Measurements from ENCODE around the gene SCTR. TPM values are rescaled to one million over a fixed set of nuclear protein-coding genes. Genes with fewer than 3 reads are reported as not detected.
A peak's percentile ranks its signal among the peaks of the same experiment; 100 is the strongest.

The SCTR gene
- total RNA-seq, 2 experiments from 2014 or later: not detected

DNA sequence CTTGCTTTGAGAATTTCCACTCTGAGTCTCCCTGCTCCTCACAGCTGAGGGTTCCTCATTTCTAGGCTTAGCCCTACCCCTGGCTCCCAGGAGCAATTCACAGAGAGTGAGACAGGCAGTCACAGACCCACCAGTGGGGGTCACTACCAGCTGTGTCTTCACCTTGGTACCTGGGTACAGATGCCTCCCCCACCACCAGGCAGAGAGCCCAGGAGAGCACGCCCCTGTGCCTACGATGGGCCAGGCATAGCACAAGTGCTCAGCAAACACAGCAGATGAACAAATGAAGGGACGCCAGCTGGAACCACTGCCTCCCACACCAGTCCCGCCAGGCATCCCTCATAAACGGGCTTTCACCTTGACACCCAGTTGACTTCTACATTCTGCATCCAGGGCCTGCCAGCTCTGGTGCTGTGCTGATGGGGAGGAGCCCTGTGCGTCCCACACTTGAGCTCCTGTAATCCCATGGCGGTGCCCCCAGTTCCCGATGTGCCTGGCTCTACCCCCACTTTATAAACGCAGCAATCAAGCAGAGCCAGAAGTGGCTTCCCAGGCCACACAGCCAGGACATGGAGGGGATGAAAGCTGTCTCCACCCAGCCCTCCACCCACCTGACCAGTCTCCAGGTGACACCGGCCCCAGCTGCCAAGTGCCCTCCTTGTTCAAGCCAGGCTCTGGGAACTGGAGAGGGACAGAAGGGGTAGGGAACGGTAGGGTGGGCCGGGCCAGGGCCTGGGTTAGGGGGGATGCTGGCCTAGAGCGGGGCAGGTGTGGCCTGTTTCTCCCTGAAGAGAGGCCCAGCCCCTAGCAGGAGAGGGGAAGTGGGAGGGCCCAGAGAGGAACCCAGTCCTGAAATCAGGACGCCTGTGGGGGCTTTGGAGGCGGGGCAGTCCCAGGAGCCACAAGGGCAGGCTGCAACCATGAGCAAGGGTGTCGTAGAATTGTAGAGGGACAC is 42.5 kb downstream of the SCTR start:
- ChIA-PET POLR2A (no interaction called here), CTCF (interaction anchor here (0.9 kb wide), 1 partner anchor 19 kb away, joined by 3 read pairs; no protein-coding TSS in a partner anchor)
- Mint-ChIP-seq H3K27me3 (no peaks in the 10 kb centered on the region), H3K27ac (no peak overlapping the region), H3K9me3 (no peaks in the 10 kb centered on the region), H3K36me3 (ENCODE audit: low read depth) (no peaks in the 10 kb centered on the region), H3K4me3 (no peak overlapping the region), H3K4me1 (no peaks in the 10 kb centered on the region)
- no peak for DNase-seq

DNA sequence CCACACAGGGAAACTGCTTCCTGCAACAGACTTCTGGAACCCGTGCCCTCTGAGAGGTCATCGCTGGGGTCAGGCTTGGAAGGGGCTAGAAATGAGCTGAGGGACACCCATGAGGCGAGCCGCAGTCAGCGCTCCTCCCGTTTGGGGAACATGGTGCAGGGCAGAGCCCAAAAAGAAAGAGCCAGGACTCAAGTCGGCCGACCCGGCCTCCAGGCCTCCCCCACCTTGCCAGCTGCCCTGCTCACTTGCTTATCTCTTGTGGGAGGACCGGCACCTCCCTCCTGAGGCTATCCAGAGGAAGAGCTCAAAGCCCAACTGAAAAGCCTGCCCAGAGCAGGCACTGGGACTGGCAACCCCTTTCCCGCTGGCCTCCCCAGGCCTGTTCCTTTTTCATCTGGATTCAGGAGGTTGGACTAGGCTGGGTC is 43.6 kb downstream of the SCTR start:
- POLR2A ChIA-PET: interaction anchor here (0.6 kb wide), 1 partner anchor 84 kb away, joined by 3 read pairs; no protein-coding TSS in a partner anchor
- Mint-ChIP-seq H3K36me3 (ENCODE audit: low read depth) (no peaks in the 10 kb centered on the region), H3K9me3 (no peaks in the 10 kb centered on the region), H3K4me1 (no peaks in the 10 kb centered on the region), H3K27ac (no peak overlapping the region), H3K4me3 (no peak overlapping the region), H3K27me3 (no peaks in the 10 kb centered on the region)
- no peak for DNase-seq
- CTCF ChIA-PET: interaction anchor here (0.9 kb wide), 1 partner anchor 18 kb away, joined by 3 read pairs; no protein-coding TSS in a partner anchor

DNA sequence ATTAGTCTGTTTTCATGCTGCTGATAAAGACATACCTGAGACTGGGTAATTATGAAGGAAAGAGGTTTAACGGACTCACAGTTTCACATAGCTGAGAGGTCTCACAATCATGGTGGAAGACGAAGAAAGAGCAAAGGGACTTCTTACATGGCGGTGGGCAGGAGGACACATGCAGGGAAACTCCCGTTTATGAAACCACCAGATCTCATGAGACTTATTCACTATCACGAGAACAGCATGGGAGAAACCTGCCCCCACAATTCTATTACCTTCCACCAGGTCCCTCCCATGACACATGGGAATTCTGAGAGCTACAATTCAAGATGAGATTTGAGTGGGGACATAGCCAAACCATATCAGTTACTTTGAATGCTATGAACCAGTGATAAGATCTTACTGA is 44.1 kb downstream of the SCTR start:
- Mint-ChIP-seq H3K4me3 (no peak overlapping the region), H3K27ac (no peak overlapping the region), H3K27me3 (no peaks in the 10 kb centered on the region), H3K9me3 (no peaks in the 10 kb centered on the region), H3K4me1 (no peaks in the 10 kb centered on the region), H3K36me3 (ENCODE audit: low read depth) (no peaks in the 10 kb centered on the region)
- ChIA-PET POLR2A (no interaction called here), CTCF (no interaction called here)
- no peak for DNase-seq

DNA sequence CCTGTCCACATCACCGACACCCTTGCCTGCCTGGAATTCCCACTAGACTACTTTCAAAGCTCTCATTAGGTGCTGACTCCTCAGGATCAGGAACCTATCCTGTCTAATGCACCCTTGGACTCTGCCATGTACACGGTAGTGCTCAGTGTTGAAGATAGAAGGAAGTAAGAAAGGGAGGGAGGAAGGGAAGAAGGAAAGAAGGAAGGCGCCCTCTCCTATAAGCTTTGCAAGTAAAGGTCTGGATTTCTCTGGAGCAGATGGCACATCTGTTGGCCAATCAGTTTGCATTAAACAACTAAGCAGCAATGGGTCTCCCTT is 45.3 kb downstream of the SCTR start:
- DNase-seq: no peak
- ChIA-PET POLR2A (interaction anchor here (0.6 kb wide), 1 partner anchor 223 kb away, joined by 3 read pairs; no protein-coding TSS in a partner anchor), CTCF (interaction anchor here (1.7 kb wide), 1 partner anchor 73 kb away, joined by 5 read pairs; no protein-coding TSS in a partner anchor)
- Mint-ChIP-seq H3K4me3 (no peak overlapping the region), H3K36me3 (ENCODE audit: low read depth) (no peaks in the 10 kb centered on the region), H3K4me1 (no peaks in the 10 kb centered on the region), H3K9me3 (no peaks in the 10 kb centered on the region), H3K27me3 (no peaks in the 10 kb centered on the region), H3K27ac (no peak overlapping the region)

DNA sequence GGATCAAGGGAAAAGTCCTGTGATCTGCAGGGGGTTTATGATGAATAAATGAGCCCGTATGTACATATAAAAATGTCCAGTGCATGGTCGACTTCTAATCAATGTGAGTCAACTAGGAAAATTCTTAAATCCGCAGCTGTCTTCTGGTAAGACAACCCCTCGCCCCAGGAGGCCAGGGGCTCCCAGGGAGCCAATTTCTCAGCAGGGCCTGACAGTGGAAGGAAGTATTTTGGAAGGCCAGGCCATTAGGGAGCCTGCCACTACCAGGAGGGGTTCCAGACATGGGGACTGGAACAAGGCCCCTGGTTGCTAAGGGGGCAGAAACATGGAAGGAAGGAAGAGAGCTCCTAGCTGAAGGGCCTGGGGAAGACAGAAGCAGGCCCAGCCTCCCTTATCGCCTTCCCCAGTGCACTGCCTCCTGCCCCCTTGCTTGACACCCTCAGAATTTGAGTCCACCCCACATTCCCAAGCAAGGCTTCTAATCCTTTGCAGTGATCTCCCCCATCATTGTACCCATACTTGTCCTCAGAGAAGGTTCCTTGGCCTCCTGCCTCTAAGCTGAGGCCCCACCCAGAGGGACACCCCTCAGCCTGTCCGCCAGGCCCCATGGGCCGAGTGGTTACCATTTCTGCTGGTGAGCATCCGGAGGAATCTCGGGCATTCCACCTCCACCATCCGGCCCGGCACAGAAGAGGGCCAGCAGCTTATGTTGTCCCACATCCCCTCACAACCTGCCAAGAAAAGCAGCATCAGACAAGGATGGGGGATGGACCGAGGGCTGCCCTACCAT is 45.9 kb downstream of the SCTR start:
- no peak for DNase-seq
- ChIA-PET POLR2A (interaction anchor here (0.6 kb wide), 2 partner anchors 53 to 223 kb away, joined by 3 read pairs; no protein-coding TSS in a partner anchor), CTCF (interaction anchor here (1.7 kb wide), 1 partner anchor 72 kb away, joined by 5 read pairs; no protein-coding TSS in a partner anchor)
- H3K4me3 Mint-ChIP-seq: no peak overlapping the region
- no peaks in the 10 kb centered on the region for H3K36me3 Mint-ChIP-seq (ENCODE audit: low read depth)
- no peak overlapping the region for H3K27ac Mint-ChIP-seq
- no peaks in the 10 kb centered on the region for H3K9me3 Mint-ChIP-seq
- H3K4me1 Mint-ChIP-seq: no peaks in the 10 kb centered on the region
- no peaks in the 10 kb centered on the region for H3K27me3 Mint-ChIP-seq

DNA sequence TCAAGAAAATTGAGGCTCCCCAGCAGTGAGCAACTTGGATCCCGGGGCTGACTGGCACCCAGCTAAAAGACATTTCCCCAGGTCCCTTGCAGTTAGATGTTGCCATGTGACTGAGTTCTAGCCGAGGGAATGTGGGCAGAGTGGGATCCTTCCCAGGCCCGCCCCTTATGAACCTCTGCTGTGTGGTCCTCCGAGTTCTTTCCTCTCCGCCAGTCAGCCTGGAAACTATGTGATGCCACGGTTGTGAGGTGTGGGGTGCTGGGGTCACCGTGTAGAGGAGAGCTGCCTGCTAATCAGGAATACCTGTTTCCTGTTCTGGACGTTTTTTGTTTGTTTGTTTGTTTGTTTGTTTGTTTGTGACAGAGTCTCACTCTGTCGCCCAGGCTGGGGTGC is 47.2 kb downstream of the SCTR start:
- H3K27me3 Mint-ChIP-seq: no peaks in the 10 kb centered on the region
- ChIA-PET CTCF (interaction anchor here (1.1 kb wide), 1 partner anchor 11 kb away, joined by 3 read pairs; no protein-coding TSS in a partner anchor), POLR2A (no interaction called here)
- H3K27ac Mint-ChIP-seq: no peak overlapping the region
- H3K36me3 Mint-ChIP-seq (ENCODE audit: low read depth): no peaks in the 10 kb centered on the region
- H3K9me3 Mint-ChIP-seq: no peaks in the 10 kb centered on the region
- no peak for DNase-seq
- H3K4me3 Mint-ChIP-seq: no peak overlapping the region
- H3K4me1 Mint-ChIP-seq: no peaks in the 10 kb centered on the region

DNA sequence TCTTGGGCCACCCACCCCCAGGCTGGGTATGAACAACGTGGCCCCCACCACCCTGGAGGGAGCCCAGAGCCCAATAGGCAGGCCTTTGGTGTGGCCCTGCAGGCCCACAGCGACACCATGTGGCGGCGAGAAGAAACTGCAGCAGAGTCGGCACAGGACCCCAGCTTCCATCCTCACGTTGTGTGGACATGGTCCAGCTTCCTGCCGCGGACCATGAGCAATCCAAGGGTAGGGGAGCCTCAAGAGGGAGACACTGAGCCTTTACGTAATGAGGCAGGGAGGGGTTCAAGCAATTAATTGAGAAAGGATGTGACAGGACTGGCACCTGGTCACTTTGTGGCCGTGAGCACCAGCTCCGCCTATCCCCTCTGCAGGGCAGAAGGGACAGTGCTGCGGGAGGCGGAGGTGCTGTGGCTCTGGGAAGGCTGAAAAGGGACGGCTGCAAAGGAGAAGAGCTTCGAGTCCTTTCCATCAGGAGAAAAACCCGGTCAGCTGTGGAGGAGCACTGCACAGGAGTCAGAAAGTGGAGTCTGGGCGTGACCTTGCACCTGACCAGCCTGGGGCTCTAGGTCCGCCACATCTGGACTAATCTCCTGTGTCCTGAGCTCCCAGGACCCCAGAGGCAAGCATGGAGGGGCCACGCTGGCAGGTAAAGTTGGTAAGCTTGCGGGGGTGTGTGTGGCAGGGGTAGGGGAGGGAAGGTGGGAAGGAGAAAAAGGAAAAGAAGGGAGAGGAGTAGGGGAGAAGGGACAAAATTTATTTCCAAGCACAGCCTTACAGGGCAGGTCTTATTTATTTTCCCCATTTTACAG is 47.8 kb downstream of the SCTR start:
- CTCF ChIA-PET: interaction anchor here (0.6 to 1.2 kb wide), 3 partner anchors 11 to 592 kb away, joined by 3 to 4 read pairs (median 3); no protein-coding TSS in a partner anchor

DNA sequence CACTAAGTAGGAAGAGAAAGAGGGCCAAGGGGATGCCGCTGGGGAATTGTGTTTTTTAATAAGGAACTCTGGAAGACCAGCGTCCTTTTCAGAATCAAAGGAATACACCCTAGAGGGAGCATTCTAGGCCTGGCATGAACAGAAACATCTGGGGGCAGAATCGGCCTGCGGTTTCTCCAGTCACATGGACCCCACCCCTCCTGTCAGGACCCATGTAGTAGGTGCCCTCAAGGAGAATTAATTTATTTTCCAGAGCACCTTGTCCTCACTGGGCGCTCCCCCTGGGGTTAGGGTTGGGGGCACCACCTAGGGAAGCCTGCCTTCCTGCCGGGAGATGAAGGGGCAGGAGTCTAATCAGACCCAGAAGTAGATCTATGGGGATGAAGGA is 48.4 kb downstream of the SCTR start:
- H3K27ac Mint-ChIP-seq: no peak overlapping the region
- H3K27me3 Mint-ChIP-seq: no peaks in the 10 kb centered on the region
- ChIA-PET CTCF (interaction anchor here (1.2 kb wide), 1 partner anchor 66 kb away, joined by 4 read pairs; no protein-coding TSS in a partner anchor), POLR2A (no interaction called here)
- H3K4me1 Mint-ChIP-seq: no peaks in the 10 kb centered on the region
- H3K36me3 Mint-ChIP-seq (ENCODE audit: low read depth): no peaks in the 10 kb centered on the region
- DNase-seq: no peak
- H3K9me3 Mint-ChIP-seq: no peaks in the 10 kb centered on the region
- H3K4me3 Mint-ChIP-seq: no peak overlapping the region

More for the DNA sequence above, 47.8 kb downstream of the SCTR start:
- Mint-ChIP-seq H3K9me3 (no peaks in the 10 kb centered on the region), H3K4me1 (no peaks in the 10 kb centered on the region), H3K4me3 (no peak overlapping the region), H3K27ac (no peak overlapping the region), H3K36me3 (ENCODE audit: low read depth) (no peaks in the 10 kb centered on the region), H3K27me3 (no peaks in the 10 kb centered on the region)
- DNase-seq: peak; percentile 32
- POLR2A ChIA-PET: no interaction called here

DNA sequence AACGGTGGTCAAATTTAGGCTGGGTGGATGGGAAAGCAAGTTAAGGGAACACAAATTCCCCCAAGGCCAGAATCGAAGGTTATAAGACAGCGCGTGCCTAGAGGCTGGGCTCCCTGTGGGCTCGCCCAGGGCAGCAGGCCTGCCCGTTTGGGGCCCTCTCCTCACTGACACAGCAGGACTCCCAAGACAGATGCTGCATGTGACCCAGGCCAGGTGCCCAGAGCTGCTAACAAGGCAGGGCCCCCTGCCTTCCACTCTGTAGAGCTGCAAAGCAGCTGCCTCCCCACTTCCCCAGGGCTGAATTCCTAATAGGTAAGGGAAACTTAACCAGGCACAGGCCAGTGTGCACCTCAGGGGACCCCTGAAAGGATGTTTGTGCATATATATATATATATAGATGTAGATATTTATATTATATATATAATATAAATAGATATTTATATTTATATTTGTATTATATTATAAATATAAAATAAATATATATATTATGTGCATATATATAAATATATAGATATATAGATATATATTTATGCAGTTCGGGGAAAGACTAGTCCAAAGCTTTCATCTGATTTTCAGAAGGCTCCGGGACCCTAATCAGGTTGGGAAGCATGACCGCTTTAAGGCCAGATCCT is 48.9 kb downstream of the SCTR start:
- no peaks in the 10 kb centered on the region for H3K27me3 Mint-ChIP-seq
- no peak for DNase-seq
- H3K36me3 Mint-ChIP-seq (ENCODE audit: low read depth): no peaks in the 10 kb centered on the region
- H3K9me3 Mint-ChIP-seq: no peaks in the 10 kb centered on the region
- CTCF ChIA-PET: interaction anchor here (1.2 kb wide), 1 partner anchor 66 kb away, joined by 4 read pairs; no protein-coding TSS in a partner anchor
- POLR2A ChIA-PET: no interaction called here
- H3K4me1 Mint-ChIP-seq: no peaks in the 10 kb centered on the region
- no peak overlapping the region for H3K4me3 Mint-ChIP-seq
- H3K27ac Mint-ChIP-seq: no peak overlapping the region

DNA sequence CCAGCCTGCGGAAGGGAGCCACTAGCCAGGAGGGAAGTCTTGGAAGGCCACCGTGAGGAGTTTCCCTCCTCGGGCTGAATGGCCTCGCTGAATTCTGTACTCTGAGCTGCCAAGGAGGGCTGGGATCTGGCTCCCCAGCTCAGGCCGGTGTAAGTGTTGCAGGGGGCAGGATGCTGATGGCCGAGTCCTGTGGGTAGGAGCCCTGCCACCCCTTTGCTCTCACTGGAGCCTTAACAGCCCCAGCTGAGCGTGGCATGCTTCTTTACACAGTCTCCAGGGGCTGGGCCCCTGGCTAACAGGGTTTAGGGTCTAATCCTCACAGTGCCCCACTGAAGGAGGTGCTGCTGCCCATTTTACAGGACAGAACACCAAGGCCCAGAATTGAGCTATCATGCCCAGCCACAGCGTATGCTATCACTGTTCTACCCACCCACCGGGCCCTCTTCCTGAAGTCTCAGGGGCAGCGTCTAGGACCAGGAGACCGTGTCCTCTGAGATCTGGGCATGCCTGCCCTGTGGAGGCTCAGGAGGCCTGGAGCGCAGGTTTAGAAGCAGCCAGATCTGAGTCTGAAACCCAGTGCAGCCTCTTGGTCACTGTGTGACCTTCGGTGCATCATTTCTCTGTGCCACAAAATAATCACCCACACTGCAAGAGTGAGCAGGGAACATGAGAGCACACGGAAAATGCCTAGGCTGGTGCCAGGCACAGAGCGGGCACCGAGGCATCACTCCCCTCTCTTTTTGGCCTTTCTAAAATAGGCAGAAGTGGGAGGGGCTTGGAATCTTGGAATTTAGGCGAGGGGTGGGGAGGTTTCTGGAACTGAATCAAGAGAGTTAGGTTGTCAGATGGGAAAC is 49.7 kb downstream of the SCTR start:
- H3K27me3 Mint-ChIP-seq: no peaks in the 10 kb centered on the region
- no peaks in the 10 kb centered on the region for H3K36me3 Mint-ChIP-seq (ENCODE audit: low read depth)
- no peak overlapping the region for H3K27ac Mint-ChIP-seq
- H3K4me3 Mint-ChIP-seq: no peak overlapping the region
- H3K9me3 Mint-ChIP-seq: no peaks in the 10 kb centered on the region
- DNase-seq: no peak
- ChIA-PET POLR2A (no interaction called here), CTCF (no interaction called here)
- no peaks in the 10 kb centered on the region for H3K4me1 Mint-ChIP-seq

DNA sequence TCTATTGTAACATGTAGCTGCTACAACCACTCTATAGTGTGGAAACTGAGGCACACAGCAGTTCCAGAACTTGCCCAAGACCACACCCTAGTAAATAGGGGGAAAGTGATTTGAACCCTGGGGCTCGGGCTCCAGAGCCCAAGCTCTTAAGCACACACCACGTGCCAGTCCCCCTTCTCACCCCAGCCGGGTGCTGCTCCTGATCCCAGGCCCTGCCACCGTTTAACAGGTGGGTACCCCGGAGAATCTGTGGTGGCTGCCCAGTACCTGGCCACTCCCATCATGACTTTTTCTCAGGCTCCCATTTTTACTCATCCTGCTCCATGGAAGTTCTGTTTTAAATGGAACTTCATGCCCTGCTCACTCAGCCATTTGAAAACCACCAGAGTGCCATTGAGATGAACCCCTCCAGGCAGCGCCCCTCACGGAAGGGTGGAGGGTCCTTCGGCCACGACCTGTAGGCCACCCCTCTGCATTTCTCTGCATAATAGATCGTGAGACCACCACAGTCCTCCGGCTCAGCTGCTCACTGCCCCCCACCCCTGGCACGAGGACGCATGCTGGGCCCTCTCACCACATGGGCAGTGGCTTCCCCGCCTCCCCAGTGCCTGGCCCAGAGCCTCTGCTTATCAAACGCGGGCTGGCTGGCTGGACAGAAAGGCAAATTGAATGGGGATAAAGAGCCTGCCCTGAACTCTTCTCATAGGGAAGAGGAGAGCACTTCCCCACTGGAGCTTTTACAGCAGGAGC is 50.5 kb downstream of the SCTR start:
- H3K9me3 Mint-ChIP-seq: no peaks in the 10 kb centered on the region
- peak overlapping the region; percentile 11 for H3K27ac Mint-ChIP-seq
- H3K27me3 Mint-ChIP-seq: no peaks in the 10 kb centered on the region
- DNase-seq: no peak
- ChIA-PET CTCF (interaction anchor here (0.6 kb wide), 1 partner anchor 59 kb away, joined by 3 read pairs; no protein-coding TSS in a partner anchor), POLR2A (no interaction called here)
- no peaks in the 10 kb centered on the region for H3K36me3 Mint-ChIP-seq (ENCODE audit: low read depth)
- no peaks in the 10 kb centered on the region for H3K4me1 Mint-ChIP-seq
- no peak overlapping the region for H3K4me3 Mint-ChIP-seq
